ENCODE results near the gene C6orf15. TPM values are rescaled to one million over a fixed set of nuclear protein-coding genes. Genes with fewer than 3 reads are reported as not detected.

Gene C6orf15
- total and polyA plus RNA-seq, 2 donors from 2014 or later, result not detected

- no peaks in the 10 kb centered on the region for H3K27me3 ChIP-seq (ENCODE audit: control insufficient read depth, insufficient read depth, low read length)
- DNase-seq (no peak), FAIRE-seq (no peak)
- H3K4me3 ChIP-seq (ENCODE audit: low read length in 3 of 3), result no peak overlapping the region
- TF ChIP-seq CTCF (IDR thresholded peaks at IDR 0.05; ENCODE audit: borderline replicate concordance, extremely low read depth, insufficient read depth), result no peak
- peaks cover 0 to 6% (median 3%) of the 10 kb centered on the region in 3 donors for H3K4me1 ChIP-seq (ENCODE audit: control insufficient read depth in 2 of 3, insufficient read depth in 2 of 3, low read depth in 1 of 3, low read length in 3 of 3)
- H3K9ac ChIP-seq (ENCODE audit: low read length in 3 of 3), result no peak overlapping the region
- no peaks in the 10 kb centered on the region for H3K36me3 ChIP-seq (ENCODE audit: control insufficient read depth in 2 of 3, insufficient read depth in 3 of 3, low read length in 3 of 3)
- H3K27ac ChIP-seq (ENCODE audit: low read depth in 2 of 2, low read length in 2 of 2), result no peak overlapping the region
- intact Hi-C loops (cut with DNase I), result loop anchor here (5.0 kb wide), 1 partner anchor 57 kb away; no protein-coding TSS in a partner anchor
- H3K9me3 ChIP-seq (ENCODE audit: control insufficient read depth in 2 of 3, insufficient read depth in 1 of 3, low read length in 3 of 3), result no peaks in the 10 kb centered on the region
Measured at GRCh38 chr6:31135710-31136109, 23.3 kb upstream of the C6orf15 start.

GRCh38 chr6:31132806-31133205, 20.4 kb upstream of the C6orf15 start:
- intact Hi-C loops (cut with DNase I), result no loop called here
- no peak for DNase-seq
- Histone ChIP-seq H3K36me3 (ENCODE audit: control insufficient read depth in 2 of 3, insufficient read depth in 3 of 3, low read length in 3 of 3) (no peaks in the 10 kb centered on the region), H3K27ac (ENCODE audit: low read depth in 2 of 2, low read length in 2 of 2) (no peak overlapping the region), H3K9me3 (ENCODE audit: control insufficient read depth in 2 of 3, insufficient read depth in 1 of 3, low read length in 3 of 3) (no peaks in the 10 kb centered on the region), H3K9ac (ENCODE audit: low read length in 3 of 3) (no peak overlapping the region), H3K27me3 (ENCODE audit: control insufficient read depth, insufficient read depth, low read length) (no peaks in the 10 kb centered on the region), H3K4me3 (ENCODE audit: low read length in 3 of 3) (no peak overlapping the region), H3K4me1 (ENCODE audit: control insufficient read depth in 2 of 3, insufficient read depth in 2 of 3, low read depth in 1 of 3, low read length in 3 of 3) (peaks cover 0 to 3% (median 3%) of the 10 kb centered on the region in 3 donors)
- TF ChIP-seq CTCF (IDR thresholded peaks at IDR 0.05; ENCODE audit: borderline replicate concordance, extremely low read depth, insufficient read depth), result no peak
- FAIRE-seq, result no peak

- Histone ChIP-seq H3K27me3 (ENCODE audit: control insufficient read depth, insufficient read depth, low read length) (no peaks in the 10 kb centered on the region), H3K27ac (ENCODE audit: low read depth in 2 of 2, low read length in 2 of 2) (no peak overlapping the region), H3K36me3 (ENCODE audit: control insufficient read depth in 2 of 3, insufficient read depth in 3 of 3, low read length in 3 of 3) (no peaks in the 10 kb centered on the region), H3K4me3 (ENCODE audit: low read length in 3 of 3) (no peak overlapping the region), H3K9ac (ENCODE audit: low read length in 3 of 3) (no peak overlapping the region), H3K4me1 (ENCODE audit: control insufficient read depth in 2 of 3, insufficient read depth in 2 of 3, low read depth in 1 of 3, low read length in 3 of 3) (no peaks in the 10 kb centered on the region), H3K9me3 (ENCODE audit: control insufficient read depth in 2 of 3, insufficient read depth in 1 of 3, low read length in 3 of 3) (no peaks in the 10 kb centered on the region)
- DNase-seq, result no peak
- TF ChIP-seq CTCF (IDR thresholded peaks at IDR 0.05; ENCODE audit: borderline replicate concordance, extremely low read depth, insufficient read depth), result no peak
- FAIRE-seq, result no peak
- intact Hi-C loops (cut with DNase I), result no loop called here
Measured at GRCh38 chr6:31131595-31131994, 19.2 kb upstream of the C6orf15 start.

GRCh38 chr6:31130751-31131150, 18.4 kb upstream of the C6orf15 start:
- FAIRE-seq, result no peak
- no peak overlapping the region for H3K27ac ChIP-seq (ENCODE audit: low read depth in 2 of 2, low read length in 2 of 2)
- no peak overlapping the region for H3K9ac ChIP-seq (ENCODE audit: low read length in 3 of 3)
- TF ChIP-seq CTCF (IDR thresholded peaks at IDR 0.05; ENCODE audit: borderline replicate concordance, extremely low read depth, insufficient read depth), result no peak
- intact Hi-C loops (cut with DNase I), result no loop called here
- no peak overlapping the region for H3K4me3 ChIP-seq (ENCODE audit: low read length in 3 of 3)
- H3K36me3 ChIP-seq (ENCODE audit: control insufficient read depth in 2 of 3, insufficient read depth in 3 of 3, low read length in 3 of 3), result no peaks in the 10 kb centered on the region
- H3K27me3 ChIP-seq (ENCODE audit: control insufficient read depth, insufficient read depth, low read length), result no peaks in the 10 kb centered on the region
- H3K9me3 ChIP-seq (ENCODE audit: control insufficient read depth in 2 of 3, insufficient read depth in 1 of 3, low read length in 3 of 3), result no peaks in the 10 kb centered on the region
- no peaks in the 10 kb centered on the region for H3K4me1 ChIP-seq (ENCODE audit: control insufficient read depth in 2 of 3, insufficient read depth in 2 of 3, low read depth in 1 of 3, low read length in 3 of 3)
- no peak for DNase-seq
